Measurements from ENCODE around the gene STRIP1.

DNA sequence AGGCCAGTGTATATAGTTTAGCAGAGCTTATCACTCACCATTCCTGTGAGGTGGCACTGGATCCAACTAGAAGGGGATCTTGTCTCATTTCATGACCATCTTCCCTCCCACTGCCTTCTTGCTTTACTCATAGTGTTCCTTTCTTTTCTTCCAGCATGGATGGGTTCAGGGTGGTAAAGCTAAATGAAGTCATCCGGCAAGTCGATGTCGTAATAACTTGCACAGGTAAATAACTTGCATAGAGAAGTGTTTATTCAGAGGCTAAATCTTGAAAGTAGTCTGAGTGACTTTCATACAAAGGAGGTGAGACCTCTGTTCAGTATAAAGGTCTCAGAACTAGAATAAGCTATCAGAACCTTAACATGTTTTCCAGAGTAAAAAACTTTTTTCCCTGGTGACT lies 16.6 kb upstream of the STRIP1 start:
- no peak for TF ChIP-seq RAD21 (IDR thresholded peaks at IDR 0.05)
- no peak for TF ChIP-seq EGR1 (IDR thresholded peaks at IDR 0.05; ENCODE audit: low read depth in 2 of 2)
- TF ChIP-seq, protein P1, sequence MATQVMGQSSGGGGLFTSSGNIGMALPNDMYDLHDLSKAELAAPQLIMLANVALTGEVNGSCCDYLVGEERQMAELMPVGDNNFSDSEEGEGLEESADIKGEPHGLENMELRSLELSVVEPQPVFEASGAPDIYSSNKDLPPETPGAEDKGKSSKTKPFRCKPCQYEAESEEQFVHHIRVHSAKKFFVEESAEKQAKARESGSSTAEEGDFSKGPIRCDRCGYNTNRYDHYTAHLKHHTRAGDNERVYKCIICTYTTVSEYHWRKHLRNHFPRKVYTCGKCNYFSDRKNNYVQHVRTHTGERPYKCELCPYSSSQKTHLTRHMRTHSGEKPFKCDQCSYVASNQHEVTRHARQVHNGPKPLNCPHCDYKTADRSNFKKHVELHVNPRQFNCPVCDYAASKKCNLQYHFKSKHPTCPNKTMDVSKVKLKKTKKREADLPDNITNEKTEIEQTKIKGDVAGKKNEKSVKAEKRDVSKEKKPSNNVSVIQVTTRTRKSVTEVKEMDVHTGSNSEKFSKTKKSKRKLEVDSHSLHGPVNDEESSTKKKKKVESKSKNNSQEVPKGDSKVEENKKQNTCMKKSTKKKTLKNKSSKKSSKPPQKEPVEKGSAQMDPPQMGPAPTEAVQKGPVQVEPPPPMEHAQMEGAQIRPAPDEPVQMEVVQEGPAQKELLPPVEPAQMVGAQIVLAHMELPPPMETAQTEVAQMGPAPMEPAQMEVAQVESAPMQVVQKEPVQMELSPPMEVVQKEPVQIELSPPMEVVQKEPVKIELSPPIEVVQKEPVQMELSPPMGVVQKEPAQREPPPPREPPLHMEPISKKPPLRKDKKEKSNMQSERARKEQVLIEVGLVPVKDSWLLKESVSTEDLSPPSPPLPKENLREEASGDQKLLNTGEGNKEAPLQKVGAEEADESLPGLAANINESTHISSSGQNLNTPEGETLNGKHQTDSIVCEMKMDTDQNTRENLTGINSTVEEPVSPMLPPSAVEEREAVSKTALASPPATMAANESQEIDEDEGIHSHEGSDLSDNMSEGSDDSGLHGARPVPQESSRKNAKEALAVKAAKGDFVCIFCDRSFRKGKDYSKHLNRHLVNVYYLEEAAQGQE (IDR thresholded peaks at IDR 0.05), result no peak
- TF ChIP-seq, protein P2, sequence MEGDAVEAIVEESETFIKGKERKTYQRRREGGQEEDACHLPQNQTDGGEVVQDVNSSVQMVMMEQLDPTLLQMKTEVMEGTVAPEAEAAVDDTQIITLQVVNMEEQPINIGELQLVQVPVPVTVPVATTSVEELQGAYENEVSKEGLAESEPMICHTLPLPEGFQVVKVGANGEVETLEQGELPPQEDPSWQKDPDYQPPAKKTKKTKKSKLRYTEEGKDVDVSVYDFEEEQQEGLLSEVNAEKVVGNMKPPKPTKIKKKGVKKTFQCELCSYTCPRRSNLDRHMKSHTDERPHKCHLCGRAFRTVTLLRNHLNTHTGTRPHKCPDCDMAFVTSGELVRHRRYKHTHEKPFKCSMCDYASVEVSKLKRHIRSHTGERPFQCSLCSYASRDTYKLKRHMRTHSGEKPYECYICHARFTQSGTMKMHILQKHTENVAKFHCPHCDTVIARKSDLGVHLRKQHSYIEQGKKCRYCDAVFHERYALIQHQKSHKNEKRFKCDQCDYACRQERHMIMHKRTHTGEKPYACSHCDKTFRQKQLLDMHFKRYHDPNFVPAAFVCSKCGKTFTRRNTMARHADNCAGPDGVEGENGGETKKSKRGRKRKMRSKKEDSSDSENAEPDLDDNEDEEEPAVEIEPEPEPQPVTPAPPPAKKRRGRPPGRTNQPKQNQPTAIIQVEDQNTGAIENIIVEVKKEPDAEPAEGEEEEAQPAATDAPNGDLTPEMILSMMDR (IDR thresholded peaks at IDR 0.05; ENCODE audit: low read depth, low read length, missing input control), result no peak
- no peak for TF ChIP-seq TAF1 (conservative IDR thresholded peaks at IDR 0.05)
- TF ChIP-seq, protein P3, sequence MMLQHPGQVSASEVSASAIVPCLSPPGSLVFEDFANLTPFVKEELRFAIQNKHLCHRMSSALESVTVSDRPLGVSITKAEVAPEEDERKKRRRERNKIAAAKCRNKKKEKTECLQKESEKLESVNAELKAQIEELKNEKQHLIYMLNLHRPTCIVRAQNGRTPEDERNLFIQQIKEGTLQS (IDR thresholded peaks at IDR 0.05), result no peak
- TF ChIP-seq GABPA (IDR thresholded peaks at IDR 0.05 in 1 of 2, conservative IDR thresholded peaks at IDR 0.05 in 1 of 2), result no peak
- TF ChIP-seq YY1 (IDR thresholded peaks at IDR 0.05), result no peak
- TF ChIP-seq, protein P4, sequence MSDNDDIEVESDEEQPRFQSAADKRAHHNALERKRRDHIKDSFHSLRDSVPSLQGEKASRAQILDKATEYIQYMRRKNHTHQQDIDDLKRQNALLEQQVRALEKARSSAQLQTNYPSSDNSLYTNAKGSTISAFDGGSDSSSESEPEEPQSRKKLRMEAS (IDR thresholded peaks at IDR 0.05), result no peak
- TF ChIP-seq, protein P5, sequence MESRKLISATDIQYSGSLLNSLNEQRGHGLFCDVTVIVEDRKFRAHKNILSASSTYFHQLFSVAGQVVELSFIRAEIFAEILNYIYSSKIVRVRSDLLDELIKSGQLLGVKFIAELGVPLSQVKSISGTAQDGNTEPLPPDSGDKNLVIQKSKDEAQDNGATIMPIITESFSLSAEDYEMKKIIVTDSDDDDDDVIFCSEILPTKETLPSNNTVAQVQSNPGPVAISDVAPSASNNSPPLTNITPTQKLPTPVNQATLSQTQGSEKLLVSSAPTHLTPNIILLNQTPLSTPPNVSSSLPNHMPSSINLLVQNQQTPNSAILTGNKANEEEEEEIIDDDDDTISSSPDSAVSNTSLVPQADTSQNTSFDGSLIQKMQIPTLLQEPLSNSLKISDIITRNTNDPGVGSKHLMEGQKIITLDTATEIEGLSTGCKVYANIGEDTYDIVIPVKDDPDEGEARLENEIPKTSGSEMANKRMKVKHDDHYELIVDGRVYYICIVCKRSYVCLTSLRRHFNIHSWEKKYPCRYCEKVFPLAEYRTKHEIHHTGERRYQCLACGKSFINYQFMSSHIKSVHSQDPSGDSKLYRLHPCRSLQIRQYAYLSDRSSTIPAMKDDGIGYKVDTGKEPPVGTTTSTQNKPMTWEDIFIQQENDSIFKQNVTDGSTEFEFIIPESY (IDR thresholded peaks at IDR 0.05), result no peak
- TF ChIP-seq HNF4A (conservative IDR thresholded peaks at IDR 0.05), result no peak
- no peak for TF ChIP-seq JUND (IDR thresholded peaks at IDR 0.05)
